Measurements from ENCODE around the gene EDAR. TPM values are rescaled to one million over a fixed set of nuclear protein-coding genes. Genes with fewer than 3 reads are reported as not detected.

The EDAR gene
- total and polyA plus RNA-seq, 9 of the 15 experiments (the other 6 are each of a cell fraction or from before 2014, with no cell fraction given): 0.01 TPM; not detected in 8

GRCh38 chr2:108917526-108917925, 71.5 kb downstream of the EDAR start:
- no peak overlapping the region for H3K9ac ChIP-seq (ENCODE audit: insufficient read depth in 1 of 2, low read depth in 2 of 2, low read length in 2 of 2)
- H3K36me3 ChIP-seq (ENCODE audit: control insufficient read depth, insufficient read depth, low read length): no peaks in the 10 kb centered on the region
- no peaks in the 10 kb centered on the region for H3K9me3 ChIP-seq (replicated peaks; ENCODE audit: control insufficient read depth, insufficient read depth, low read depth, low read length)
- 0% methylated on average over 5 of the region's 5 CpGs for WGBS (ENCODE audit: insufficient coverage, low coverage, missing lambda C conversion rate)
- no peak overlapping the region for H3K4me2 ChIP-seq (ENCODE audit: insufficient read depth, low read length)
- CTCF ChIA-PET (ENCODE audit: low intra/inter-chr PET ratio): no interaction called here
- no peaks in the 10 kb centered on the region for H4K20me1 ChIP-seq (replicated peaks; ENCODE audit: control insufficient read depth, insufficient read depth, low read length)
- POLR2A ChIA-PET: no interaction called here
- DNase-seq (ENCODE audit: extremely low read depth in 1 of 4, low spot score in 3 of 4) (no peak), ATAC-seq (no peak), FAIRE-seq (no peak)
- BruUV-seq (replicated peaks): no TSS peak
- H3K4me3 ChIP-seq: no peak overlapping the region
- in situ Hi-C loops (cut with MboI) (no loop called here), intact Hi-C loops (cut with micrococcal nuclease) (no loop called here)
- H3K27me3 ChIP-seq (ENCODE audit: control insufficient read depth in 2 of 2, insufficient read depth in 2 of 2, low read length in 2 of 2): peaks cover 34 to 74% of the 10 kb centered on the region in 2 experiments
- H3K79me2 ChIP-seq (ENCODE audit: control insufficient read depth, insufficient read depth, low read length): no peaks in the 10 kb centered on the region
- no peaks in the 10 kb centered on the region for H3K4me1 ChIP-seq (replicated peaks in 1 of 2; ENCODE audit: control insufficient read depth in 2 of 2, insufficient read depth in 2 of 2, low read length in 2 of 2)
- no peaks in the 10 kb centered on the region for H3K9me1 ChIP-seq (ENCODE audit: control insufficient read depth, insufficient read depth, low read length)
- H2AFZ ChIP-seq (ENCODE audit: low read depth, low read length): no peak overlapping the region
- H3K27ac ChIP-seq (ENCODE audit: extremely low read depth, low read depth, low read length): no peak overlapping the region
- TF ChIP-seq SMAD4 (CRISPR knock-in tag; conservative IDR thresholded peaks at IDR 0.05) (no peak), ZNF584 (CRISPR knock-in tag; IDR thresholded peaks at IDR 0.05; ENCODE audit: low read depth) (no peak), ZNF121 (CRISPR knock-in tag; conservative IDR thresholded peaks at IDR 0.05) (no peak), ZFP36 (IDR thresholded peaks at IDR 0.05; ENCODE audit: low read depth, low read length, partially characterized antibody) (no peak), FOXK1 (CRISPR knock-in tag; IDR thresholded peaks at IDR 0.05; ENCODE audit: borderline replicate concordance) (no peak), VEZF1 (CRISPR knock-in tag; IDR thresholded peaks at IDR 0.05) (no peak), ZNF511 (CRISPR knock-in tag; IDR thresholded peaks at IDR 0.05) (no peak), ZNF3 (CRISPR knock-in tag; IDR thresholded peaks at IDR 0.05) (no peak), FIP1L1 (IDR thresholded peaks at IDR 0.05; ENCODE audit: low read depth, low read length, poor library complexity, severe bottlenecking) (no peak), SMARCA4 (IDR thresholded peaks at IDR 0.05) (no peak), POU5F1 (IDR thresholded peaks at IDR 0.05; ENCODE audit: borderline replicate concordance, low read depth, low read length, partially characterized antibody) (no peak), ADNP (tag; IDR thresholded peaks at IDR 0.05) (no peak), RNF2 (IDR thresholded peaks at IDR 0.05) (no peak), OTX1 (CRISPR knock-in tag; IDR thresholded peaks at IDR 0.05) (no peak), GATAD2B (IDR thresholded peaks at IDR 0.05; ENCODE audit: borderline replicate concordance) (no peak), FOS (IDR thresholded peaks at IDR 0.05; ENCODE audit: extremely low read depth, insufficient read length) (no peak), RHOXF2B (CRISPR knock-in tag; conservative IDR thresholded peaks at IDR 0.05) (no peak)
- TF ChIP-seq, protein P1, sequence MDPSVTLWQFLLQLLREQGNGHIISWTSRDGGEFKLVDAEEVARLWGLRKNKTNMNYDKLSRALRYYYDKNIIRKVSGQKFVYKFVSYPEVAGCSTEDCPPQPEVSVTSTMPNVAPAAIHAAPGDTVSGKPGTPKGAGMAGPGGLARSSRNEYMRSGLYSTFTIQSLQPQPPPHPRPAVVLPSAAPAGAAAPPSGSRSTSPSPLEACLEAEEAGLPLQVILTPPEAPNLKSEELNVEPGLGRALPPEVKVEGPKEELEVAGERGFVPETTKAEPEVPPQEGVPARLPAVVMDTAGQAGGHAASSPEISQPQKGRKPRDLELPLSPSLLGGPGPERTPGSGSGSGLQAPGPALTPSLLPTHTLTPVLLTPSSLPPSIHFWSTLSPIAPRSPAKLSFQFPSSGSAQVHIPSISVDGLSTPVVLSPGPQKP (CRISPR knock-in tag; IDR thresholded peaks at IDR 0.05): no peak

All from K562 (cell line).